HG03565 (cell line): ENCODE data around the gene TYRO3.
"Not testable (repeated sequence)": the region's sequence is repeated elsewhere in the genome, so short reads cannot be mapped to it uniquely, and the experiment has no call there.

Experiments
- ATAC-seq: cut with Tn5 transposase; IDR thresholded peaks from one replicate; pipeline ENCODE4 v1.9.1; 2021; ENCODE audit warnings: mild to moderate bottlenecking, moderate library complexity; ENCODE audit not compliant: unreplicated experiment

TYRO3 gene

GRCh38 chr15:41571948-41572347, 12.9 kb downstream of the TYRO3 start:
- no peak for ATAC-seq

- ATAC-seq: no peak
Observed at GRCh38 chr15:41572866-41573265, 13.9 kb downstream of the TYRO3 start.

GRCh38 chr15:41573396-41573795, 14.4 kb downstream of the TYRO3 start:
- no peak for ATAC-seq

- ATAC-seq: no peak
Observed at GRCh38 chr15:41574158-41574557, 15.1 kb downstream of the TYRO3 start.

- no peak for ATAC-seq
Observed at GRCh38 chr15:41575282-41575681, 16.3 kb downstream of the TYRO3 start.

- no peak for ATAC-seq
Observed at GRCh38 chr15:41577863-41578735, 19.1 kb downstream of the TYRO3 start.

- no peak for ATAC-seq
Observed at GRCh38 chr15:41578736-41579383, 19.8 kb downstream of the TYRO3 start.

- ATAC-seq: no peak
Observed at GRCh38 chr15:41581110-41581509, 22.1 kb downstream of the TYRO3 start.

GRCh38 chr15:41583795-41584194, 24.8 kb downstream of the TYRO3 start:
- no peak for ATAC-seq

- ATAC-seq: no peak
Observed at GRCh38 chr15:41584636-41585126, 25.7 kb downstream of the TYRO3 start.

- ATAC-seq: no peak
Observed at GRCh38 chr15:41585127-41586047, 26.4 kb downstream of the TYRO3 start.

- not testable (repeated sequence) for ATAC-seq
Observed at GRCh38 chr15:41586531-41587282, 27.7 kb downstream of the TYRO3 start.

GRCh38 chr15:41589018-41589417, 30.0 kb downstream of the TYRO3 start:
- not testable (repeated sequence) for ATAC-seq

GRCh38 chr15:41589571-41589970, 30.6 kb downstream of the TYRO3 start:
- not testable (repeated sequence) for ATAC-seq

GRCh38 chr15:41591217-41591616, 32.2 kb downstream of the TYRO3 start:
- not testable (repeated sequence) for ATAC-seq

GRCh38 chr15:41592718-41593117, 33.7 kb downstream of the TYRO3 start:
- ATAC-seq: not testable (repeated sequence)

- no peak for ATAC-seq
Observed at GRCh38 chr15:41594801-41595746, 36.1 kb downstream of the TYRO3 start.

GRCh38 chr15:41596972-41597371, 38.0 kb downstream of the TYRO3 start:
- no peak for ATAC-seq

GRCh38 chr15:41597787-41598186, 38.8 kb downstream of the TYRO3 start:
- no peak for ATAC-seq
